Measurements from ENCODE around the gene GMCL1. TPM values are rescaled to one million over a fixed set of nuclear protein-coding genes. Genes with fewer than 3 reads are reported as not detected.
A peak's percentile ranks its signal among the peaks of the same experiment; 100 is the strongest.

The GMCL1 gene
- total and polyA plus RNA-seq, 8 donors, result 1.2 to 23.1 (median 5.9) TPM

DNA sequence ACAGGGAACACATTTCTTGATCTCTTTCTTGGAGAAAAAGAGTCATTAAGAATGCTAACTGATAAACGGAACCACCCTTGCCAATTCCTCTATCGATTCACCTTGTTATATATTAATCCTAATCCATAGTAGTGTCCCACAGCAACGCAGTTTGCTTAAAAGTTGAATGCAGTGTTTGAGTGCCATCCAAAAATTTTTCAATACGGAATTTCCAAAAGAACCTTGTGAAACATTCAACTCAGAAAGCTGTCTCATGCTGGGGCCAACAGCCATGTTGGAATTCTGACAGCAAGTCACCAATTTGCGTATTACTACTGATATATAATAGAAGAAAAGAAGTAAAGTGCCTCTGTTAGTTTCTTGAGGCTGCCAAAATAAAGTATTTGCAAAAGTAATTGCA is 45.2 kb upstream of the GMCL1 start:
- no peaks in the 10 kb centered on the region for H3K27me3 ChIP-seq
- no peaks in the 10 kb centered on the region for H3K9me3 ChIP-seq
- H3K27ac ChIP-seq, result no peak overlapping the region
- H3K36me3 ChIP-seq, result peaks cover 9 to 44% (median 28%) of the 10 kb centered on the region in 4 donors
- 63 to 73% (median 72%) methylated on average over 5 of the region's 5 CpGs for WGBS, 5 donors
- DNase-seq, result no peak
- peaks cover 25 to 44% (median 33%) of the 10 kb centered on the region in 4 donors for H3K4me1 ChIP-seq
- TF ChIP-seq CTCF (IDR thresholded peaks at IDR 0.05) (no peak), POLR2AphosphoS5 (IDR thresholded peaks at IDR 0.05) (no peak), EP300 (IDR thresholded peaks at IDR 0.05) (no peak), POLR2A (IDR thresholded peaks at IDR 0.05) (no peak)
- no peak overlapping the region for H3K4me3 ChIP-seq
- intact Hi-C loops (cut with DNase I; ENCODE audit: low total_unique reads), result no loop called here

GRCh38 chr2:69785358-69785757 is 44.1 kb upstream of the GMCL1 start:
- Histone ChIP-seq H3K4me3 (no peak overlapping the region), H3K4me1 (peaks cover 23 to 44% (median 34%) of the 10 kb centered on the region in 4 donors), H3K36me3 (peaks cover 9 to 49% (median 29%) of the 10 kb centered on the region in 4 donors), H3K27me3 (no peaks in the 10 kb centered on the region), H3K27ac (no peak overlapping the region), H3K9me3 (no peaks in the 10 kb centered on the region)
- 68 to 87% (median 77%) methylated on average over 2 of the region's 2 CpGs for WGBS, 5 donors
- TF ChIP-seq POLR2A (IDR thresholded peaks at IDR 0.05) (no peak), POLR2AphosphoS5 (IDR thresholded peaks at IDR 0.05) (no peak), CTCF (IDR thresholded peaks at IDR 0.05) (no peak), EP300 (IDR thresholded peaks at IDR 0.05) (no peak)
- intact Hi-C loops (cut with DNase I; ENCODE audit: low total_unique reads), result no loop called here
- no peak for DNase-seq

DNA sequence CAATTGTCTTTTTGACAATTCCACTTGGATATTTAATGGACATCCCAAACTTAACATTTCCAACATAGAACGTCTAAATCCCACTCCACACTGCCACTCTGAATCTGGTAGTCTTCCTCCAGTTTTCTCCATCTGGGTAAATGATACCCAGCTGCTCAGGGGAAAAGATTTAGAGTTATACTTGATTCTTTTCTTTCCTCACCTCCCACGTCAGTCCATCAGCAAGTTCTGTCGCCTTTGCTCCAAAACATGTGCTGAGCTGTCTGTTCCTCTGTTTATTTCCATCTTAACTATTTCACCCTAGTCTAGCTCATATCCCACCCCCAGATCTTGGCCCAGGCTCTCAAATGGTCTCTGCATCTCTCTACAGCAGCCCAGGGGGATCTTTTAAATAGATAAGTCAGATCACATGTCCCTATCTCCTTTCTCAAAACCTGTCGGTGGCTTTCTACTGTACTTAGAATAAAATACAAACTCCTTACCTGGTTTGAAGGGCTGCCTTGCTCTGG is 43.4 kb upstream of the GMCL1 start:
- Histone ChIP-seq H3K27ac (no peak overlapping the region), H3K4me1 (peaks cover 22 to 45% (median 33%) of the 10 kb centered on the region in 4 donors), H3K27me3 (no peaks in the 10 kb centered on the region), H3K9me3 (no peaks in the 10 kb centered on the region), H3K4me3 (no peak overlapping the region), H3K36me3 (peaks cover 9 to 49% (median 29%) of the 10 kb centered on the region in 4 donors)
- TF ChIP-seq CTCF (IDR thresholded peaks at IDR 0.05) (no peak), EP300 (IDR thresholded peaks at IDR 0.05) (no peak), POLR2AphosphoS5 (IDR thresholded peaks at IDR 0.05) (no peak), POLR2A (IDR thresholded peaks at IDR 0.05) (no peak)
- DNase-seq, result no peak
- intact Hi-C loops (cut with DNase I; ENCODE audit: low total_unique reads), result no loop called here
- WGBS, 5 donors, result 74 to 88% (median 81%) methylated on average over 4 of the region's 4 CpGs

- Histone ChIP-seq H3K4me1 (peaks cover 11 to 26% (median 19%) of the 10 kb centered on the region in 4 donors), H3K36me3 (peaks cover 9 to 67% (median 40%) of the 10 kb centered on the region in 4 donors), H3K4me3 (no peak overlapping the region), H3K27ac (peak overlapping the region in 3 of 5 donors; percentile 58 to 67 (median 67)), H3K27me3 (no peaks in the 10 kb centered on the region), H3K9me3 (no peaks in the 10 kb centered on the region)
- WGBS, 5 donors, result 69 to 79% (median 74%) methylated on average over 7 of the region's 7 CpGs
- TF ChIP-seq POLR2A (IDR thresholded peaks at IDR 0.05), result no peak
- TF ChIP-seq CTCF (IDR thresholded peaks at IDR 0.05), result no peak
- no peak for TF ChIP-seq POLR2AphosphoS5 (IDR thresholded peaks at IDR 0.05)
- TF ChIP-seq EP300 (IDR thresholded peaks at IDR 0.05), result no peak
- DNase-seq, result peak in 1 of 2 donors; percentile 77
- intact Hi-C loops (cut with DNase I; ENCODE audit: low total_unique reads), result no loop called here
These were observed 40.2 kb upstream of the GMCL1 start for GRCh38 chr2:69789175-69789721.

All from stomach (tissue), 9 donors.